ENCODE results near the gene OS9. TPM values are rescaled to one million over a fixed set of nuclear protein-coding genes. Genes with fewer than 3 reads are reported as not detected.

The OS9 gene
- total RNA-seq, 1 donor from 2014 or later, result 338 TPM

GRCh38 chr12:57755194-57755453, 61.2 kb downstream of the OS9 start:
- Mint-ChIP-seq H3K4me3 (ENCODE audit: unreplicated experiment) (no peak overlapping the region), H3K36me3 (ENCODE audit: unreplicated experiment) (peaks cover 20% of the 10 kb centered on the region), H3K4me1 (ENCODE audit: unreplicated experiment) (peaks cover 41% of the 10 kb centered on the region), H3K27ac (ENCODE audit: unreplicated experiment) (no peak overlapping the region), H3K9me3 (ENCODE audit: unreplicated experiment) (no peaks in the 10 kb centered on the region), H3K27me3 (ENCODE audit: unreplicated experiment) (no peaks in the 10 kb centered on the region)
- no peak for TF ChIP-seq CTCF (IDR thresholded peaks at IDR 0.05)
- no peak for DNase-seq (ENCODE audit: extremely low spot score, unreplicated experiment)

- peak overlapping the region; percentile 48 for H3K27ac Mint-ChIP-seq (ENCODE audit: unreplicated experiment)
- peaks cover 14% of the 10 kb centered on the region for H3K36me3 Mint-ChIP-seq (ENCODE audit: unreplicated experiment)
- no peak for DNase-seq (ENCODE audit: extremely low spot score, unreplicated experiment)
- peak overlapping the region; percentile 75 for H3K4me3 Mint-ChIP-seq (ENCODE audit: unreplicated experiment)
- H3K27me3 Mint-ChIP-seq (ENCODE audit: unreplicated experiment), result no peaks in the 10 kb centered on the region
- no peaks in the 10 kb centered on the region for H3K9me3 Mint-ChIP-seq (ENCODE audit: unreplicated experiment)
- H3K4me1 Mint-ChIP-seq (ENCODE audit: unreplicated experiment), result peaks cover 36% of the 10 kb centered on the region
- TF ChIP-seq CTCF (IDR thresholded peaks at IDR 0.05), result no peak
These were observed 61.8 kb downstream of the OS9 start for GRCh38 chr12:57755454-57756372.

GRCh38 chr12:57756406-57757341, 62.7 kb downstream of the OS9 start:
- Mint-ChIP-seq H3K36me3 (ENCODE audit: unreplicated experiment) (peaks cover 11% of the 10 kb centered on the region), H3K4me1 (ENCODE audit: unreplicated experiment) (peaks cover 27% of the 10 kb centered on the region), H3K9me3 (ENCODE audit: unreplicated experiment) (no peaks in the 10 kb centered on the region), H3K27ac (ENCODE audit: unreplicated experiment) (peak overlapping the region; percentile 61), H3K27me3 (ENCODE audit: unreplicated experiment) (no peaks in the 10 kb centered on the region), H3K4me3 (ENCODE audit: unreplicated experiment) (peak overlapping the region; percentile 75)
- peak; percentile 77 for TF ChIP-seq CTCF (IDR thresholded peaks at IDR 0.05)
- no peak for DNase-seq (ENCODE audit: extremely low spot score, unreplicated experiment)

GRCh38 chr12:57757771-57758170, 63.8 kb downstream of the OS9 start:
- Mint-ChIP-seq H3K4me1 (ENCODE audit: unreplicated experiment) (peaks cover 21% of the 10 kb centered on the region), H3K27me3 (ENCODE audit: unreplicated experiment) (no peaks in the 10 kb centered on the region), H3K27ac (ENCODE audit: unreplicated experiment) (no peak overlapping the region), H3K9me3 (ENCODE audit: unreplicated experiment) (no peaks in the 10 kb centered on the region), H3K4me3 (ENCODE audit: unreplicated experiment) (no peak overlapping the region), H3K36me3 (ENCODE audit: unreplicated experiment) (peaks cover 11% of the 10 kb centered on the region)
- no peak for DNase-seq (ENCODE audit: extremely low spot score, unreplicated experiment)
- TF ChIP-seq CTCF (IDR thresholded peaks at IDR 0.05), result no peak

All from osteocyte (in vitro differentiated cells).